Adrenal gland (tissue), 5 donors: Measurements from ENCODE around the gene PCSK9.

Experiments
- POLR2A ChIP-seq, 2 donors: fragments of 450-650 bp; IDR thresholded peaks; one replicate each; pipeline ENCODE4 v1.6.1; 2017; ENCODE audit warnings: antibody characterized with exemption in 2 of 2, mild to moderate bottlenecking in 2 of 2, moderate library complexity in 1 of 2
- TF ChIP-seq, protein P1 (sequence below), 6 experiments: fragments of 450-650 bp in 4 of 6; fragments of 200-600 bp in 2 of 6; sonication (generic) in 1 of 6; IDR thresholded peaks; 1 replicate in 5 of 6; 2 replicates in 1 of 6; pipeline versions ENCODE4 v1.5.1 to v1.8.0; 2016 to 2021; ENCODE audit warnings: antibody characterized with exemption in 6 of 6, mild to moderate bottlenecking in 2 of 6, moderate library complexity in 1 of 6
- donor health status: DM: no; HTN: no; CAD: no.

DNA sequence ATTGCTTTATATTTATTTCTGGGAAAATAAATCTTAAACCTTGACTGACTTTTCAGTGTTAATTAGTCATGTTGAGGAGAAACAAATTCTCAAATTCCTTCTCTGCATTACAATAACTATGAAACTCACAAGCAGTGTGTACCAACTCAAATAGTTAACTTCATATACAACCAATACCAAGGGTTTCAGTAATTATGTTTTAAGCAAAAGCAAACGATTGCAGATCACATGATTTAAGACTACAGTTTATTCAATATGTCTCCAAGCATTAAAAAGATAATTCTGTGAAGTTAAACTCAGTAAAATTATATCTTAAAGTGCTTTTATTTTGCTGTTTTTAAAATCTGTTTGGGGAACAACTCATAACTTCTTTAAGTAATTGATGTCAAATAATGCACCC is 28.6 kb downstream of the PCSK9 start:
- TF ChIP-seq, protein P1, sequence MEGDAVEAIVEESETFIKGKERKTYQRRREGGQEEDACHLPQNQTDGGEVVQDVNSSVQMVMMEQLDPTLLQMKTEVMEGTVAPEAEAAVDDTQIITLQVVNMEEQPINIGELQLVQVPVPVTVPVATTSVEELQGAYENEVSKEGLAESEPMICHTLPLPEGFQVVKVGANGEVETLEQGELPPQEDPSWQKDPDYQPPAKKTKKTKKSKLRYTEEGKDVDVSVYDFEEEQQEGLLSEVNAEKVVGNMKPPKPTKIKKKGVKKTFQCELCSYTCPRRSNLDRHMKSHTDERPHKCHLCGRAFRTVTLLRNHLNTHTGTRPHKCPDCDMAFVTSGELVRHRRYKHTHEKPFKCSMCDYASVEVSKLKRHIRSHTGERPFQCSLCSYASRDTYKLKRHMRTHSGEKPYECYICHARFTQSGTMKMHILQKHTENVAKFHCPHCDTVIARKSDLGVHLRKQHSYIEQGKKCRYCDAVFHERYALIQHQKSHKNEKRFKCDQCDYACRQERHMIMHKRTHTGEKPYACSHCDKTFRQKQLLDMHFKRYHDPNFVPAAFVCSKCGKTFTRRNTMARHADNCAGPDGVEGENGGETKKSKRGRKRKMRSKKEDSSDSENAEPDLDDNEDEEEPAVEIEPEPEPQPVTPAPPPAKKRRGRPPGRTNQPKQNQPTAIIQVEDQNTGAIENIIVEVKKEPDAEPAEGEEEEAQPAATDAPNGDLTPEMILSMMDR (IDR thresholded peaks at IDR 0.05): no peak
- TF ChIP-seq POLR2A (IDR thresholded peaks at IDR 0.05): no peak
